Heart right ventricle (tissue), 16 donors: ENCODE results near the gene HES4. TPM values are rescaled to one million over a fixed set of nuclear protein-coding genes. Genes with fewer than 3 reads are reported as not detected.

Experiments used
- ATAC-seq, 8 donors: fragments of 200-7000 bp; cut with Tn5 transposase; one replicate each; pipeline ENCODE4 v1.9.1; 2020; ENCODE audit warnings: mild to moderate bottlenecking in 8 of 8, moderate library complexity in 8 of 8, moderate number of reproducible peaks in 1 of 8
- DNase-seq, 2 donors: peaks; one replicate each; pipeline ENCODE4 v3.0.0-alpha.2; 2020
- H3K27ac ChIP-seq, 10 donors: fragments of 200-600 bp; sonication (generic) in 2 of 10; one replicate each; pipeline versions ENCODE4 v1.5.0 to v1.8.0; 2020 to 2022; ENCODE audit warnings: mild to moderate bottlenecking in 3 of 10
- H3K27me3 ChIP-seq, 7 donors: fragments of 200-600 bp; one replicate each; pipeline ENCODE4 v1.8.0; 2021 to 2022; ENCODE audit warnings: mild to moderate bottlenecking in 2 of 7
- H3K36me3 ChIP-seq, 9 donors: fragments of 200-600 bp; sonication (generic) in 1 of 9; one replicate each; pipeline versions ENCODE4 v1.5.0 to v1.8.0; 2020 to 2022; ENCODE audit warnings: mild to moderate bottlenecking in 2 of 9
- H3K4me1 ChIP-seq, 9 donors: fragments of 200-600 bp; sonication (generic) in 1 of 9; one replicate each; pipeline versions ENCODE4 v1.5.0 to v1.8.0; 2020 to 2022; ENCODE audit warnings: mild to moderate bottlenecking in 4 of 9
- H3K4me3 ChIP-seq, 10 donors: fragments of 200-600 bp; sonication (generic) in 2 of 10; one replicate each; pipeline versions ENCODE4 v1.5.0 to v1.8.0; 2020 to 2022; ENCODE audit warnings: mild to moderate bottlenecking in 7 of 10, moderate library complexity in 2 of 10
- H3K9me3 ChIP-seq, 11 donors: fragments of 200-600 bp in 10 of 11; sonication (generic) in 2 of 11; one replicate each; pipeline versions ENCODE4 v1.5.0 to v1.8.0; 2013 to 2022; ENCODE audit warnings: mild to moderate bottlenecking in 2 of 11, control low read depth in 1 of 11, moderate library complexity in 1 of 11
- whole genome bisulfite sequencing, 2 donors: extraction: QIAGEN DNeasy Blood & Tissue Kit; methylation state at CpG; one replicate each; pipeline ENCODE4 v1.1.7; 2013; ENCODE audit warnings: inconsistent platforms in 1 of 2; 5-methylcytosine and 5-hydroxymethylcytosine counted together
- intact Hi-C, 10 donors: fragments of 100-400 bp; cut with DNase I; formaldehyde crosslinking; loops; one replicate each; pipeline versions ENCODE4 v1.11.1 to v1.14.2; 2022
- polyA plus RNA-seq, 2 donors: library from polyadenylated mRNA; stranded (reverse); fragments of 200-250 nt; gene quantifications; one replicate each; pipeline ENCODE4 v1.2.3, GENCODE V29; 2013
- total RNA-seq, 10 donors: library from RNA; stranded (reverse); fragmentation: NEBNext Ultra II Directional in 3 of 10; extraction: Animal tissue kit (Norgen Biotek cat#: 25700) in 3 of 10; gene quantifications; one replicate each; pipeline versions ENCODE4 v1.2.1 to v1.2.4, GENCODE V29; 2021 to 2023
- TF ChIP-seq, protein P1 (sequence below), 9 donors: fragments of 200-600 bp; sonication (generic) in 2 of 9; IDR thresholded peaks; one replicate each; pipeline versions ENCODE4 v1.5.0 to v1.8.0; 2021 to 2022; ENCODE audit warnings: antibody characterized with exemption in 9 of 9, mild to moderate bottlenecking in 5 of 9, moderate library complexity in 1 of 9
- donor health status: Arrhythmogenic right ventricular cardiomyopathy.
- donor health status: ischemic (EF 13 %, LVEDD 7.1; RV severe dilation, severe dysfunction).
- donor health status: healthy with polysubstance abuse.
- donor health status: DM: no; HTN: yes; CAD: no.
- donor health status: DM: no; HTN: no; CAD: no.
- donor health status: ischemic (EF 25% LVEDD 6.9; RV normal size, moderate dysfunction).
- donor health status: ischemic (EF 25% LVEDD 5.7; RV mildly dilated, moderate dysfunction).
- donor health status: healthy.
- donor health status: DM: yes; HTN: yes; CAD: no.
- donor health status: Ischemic cardiomyopathy.
- donor health status: ischemic (EF 35%, LVEDD 5.7; RV mildly dilated, moderate dysfunction).
- donor health status: nonischemic (EF 11% LVEDD 7.7; RV severe dilation, severe dysfunction).
- donor health status: DM: yes; HTN: yes; CAD: no.
- donor health status: PGD.
- donor health status: ischemic (EF 29% LVEDD 5.4; RV normal size, mild dysfunction).
- donor health status: nonischemic (EF 23%, LVEDD 6.1; RV moderate dilation, normal function).

HES4 gene
- total and polyA plus RNA-seq, 12 donors = 28.5 to 78.1 (median 45.1) TPM

DNA sequence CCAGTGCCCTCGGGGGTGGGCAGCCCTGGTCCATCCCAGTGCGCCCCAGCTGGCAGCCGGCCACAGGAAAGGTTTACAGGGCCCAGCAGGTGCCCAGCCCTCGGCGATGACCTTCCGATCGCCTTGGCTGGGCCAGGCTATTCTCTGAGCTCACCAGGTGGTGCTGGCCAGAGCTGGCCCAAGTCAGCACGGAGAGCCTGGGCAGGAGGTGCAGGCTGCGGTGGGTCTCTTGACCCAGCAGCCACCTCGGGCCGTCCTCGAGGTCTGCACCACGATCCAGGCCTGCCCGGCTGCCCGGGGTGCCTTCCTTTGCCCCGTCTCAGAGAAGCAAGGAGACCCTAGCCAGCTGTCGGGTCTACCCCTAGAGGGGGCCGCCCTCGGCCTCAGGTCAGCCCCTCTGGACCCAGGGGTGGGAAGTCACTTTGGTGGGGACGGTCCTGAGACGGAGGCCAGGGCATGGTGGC lies 18.4 kb downstream of the HES4 start:
- TF ChIP-seq, protein P1, sequence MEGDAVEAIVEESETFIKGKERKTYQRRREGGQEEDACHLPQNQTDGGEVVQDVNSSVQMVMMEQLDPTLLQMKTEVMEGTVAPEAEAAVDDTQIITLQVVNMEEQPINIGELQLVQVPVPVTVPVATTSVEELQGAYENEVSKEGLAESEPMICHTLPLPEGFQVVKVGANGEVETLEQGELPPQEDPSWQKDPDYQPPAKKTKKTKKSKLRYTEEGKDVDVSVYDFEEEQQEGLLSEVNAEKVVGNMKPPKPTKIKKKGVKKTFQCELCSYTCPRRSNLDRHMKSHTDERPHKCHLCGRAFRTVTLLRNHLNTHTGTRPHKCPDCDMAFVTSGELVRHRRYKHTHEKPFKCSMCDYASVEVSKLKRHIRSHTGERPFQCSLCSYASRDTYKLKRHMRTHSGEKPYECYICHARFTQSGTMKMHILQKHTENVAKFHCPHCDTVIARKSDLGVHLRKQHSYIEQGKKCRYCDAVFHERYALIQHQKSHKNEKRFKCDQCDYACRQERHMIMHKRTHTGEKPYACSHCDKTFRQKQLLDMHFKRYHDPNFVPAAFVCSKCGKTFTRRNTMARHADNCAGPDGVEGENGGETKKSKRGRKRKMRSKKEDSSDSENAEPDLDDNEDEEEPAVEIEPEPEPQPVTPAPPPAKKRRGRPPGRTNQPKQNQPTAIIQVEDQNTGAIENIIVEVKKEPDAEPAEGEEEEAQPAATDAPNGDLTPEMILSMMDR (IDR thresholded peaks at IDR 0.05) = no peak
- peak in 7 of 8 donors; percentile 1 to 42 (median 6) for ATAC-seq
- H3K27me3 ChIP-seq = peaks cover 0 to 25% (median 7%) of the 10 kb centered on the region in 7 donors
- DNase-seq = peak in 1 of 2 donors; percentile 32
- 56 to 60% methylated on average over 21 of the region's 21 CpGs for WGBS, 2 donors
- no peaks in the 10 kb centered on the region for H3K9me3 ChIP-seq
- peaks cover 0 to 4% (median 0%) of the 10 kb centered on the region in 9 donors for H3K36me3 ChIP-seq
- intact Hi-C loops = loop anchor here in 4 of 10 donors (5.0 kb wide), 2 partner anchors 81 to 86 kb away; no protein-coding TSS in a partner anchor
- peak overlapping the region; percentile 37 to 60 (median 57) for H3K4me3 ChIP-seq
- H3K4me1 ChIP-seq = peaks cover 0 to 47% (median 3%) of the 10 kb centered on the region in 9 donors
- peak overlapping the region; percentile 83 to 97 (median 96) for H3K27ac ChIP-seq

DNA sequence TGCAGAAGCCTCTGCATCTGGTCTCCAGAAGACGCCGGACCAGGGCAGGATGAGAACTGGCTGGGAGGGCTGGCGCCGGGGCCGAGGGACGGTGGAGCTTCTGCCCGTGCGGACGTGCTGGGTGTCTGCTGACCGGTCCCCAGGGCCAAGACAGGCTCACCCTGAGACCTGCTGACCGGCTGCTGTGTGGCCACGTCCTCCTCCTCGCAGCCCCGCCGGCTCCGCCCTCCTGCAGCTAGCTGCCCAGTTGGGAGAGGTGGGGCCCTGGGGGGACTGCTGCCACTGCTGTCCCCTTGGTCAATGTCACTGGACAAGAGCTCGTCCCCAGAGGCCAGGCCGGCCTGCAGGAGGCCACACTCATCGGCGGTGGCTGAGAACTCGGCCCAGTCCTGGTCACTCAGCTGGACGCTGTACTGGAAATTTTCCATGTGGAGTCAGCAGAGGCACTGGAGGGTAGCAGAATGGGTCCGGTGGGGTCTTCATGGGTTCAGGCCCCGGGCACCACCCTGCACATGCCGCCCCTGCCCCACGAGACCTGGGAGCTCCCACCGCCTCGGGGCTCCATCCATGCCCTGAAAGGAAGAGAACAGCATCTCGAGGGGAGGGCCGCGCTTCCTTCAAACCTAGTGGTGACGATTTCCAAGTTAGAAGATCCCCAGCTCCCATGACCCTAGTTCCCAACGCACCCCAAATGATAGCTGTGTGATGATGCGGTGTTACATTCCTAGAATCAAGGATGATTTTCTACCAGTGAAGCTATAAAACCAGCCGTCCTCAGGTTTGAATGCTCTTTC lies 19.1 kb downstream of the HES4 start:
- intact Hi-C loops = loop anchor here in 4 of 10 donors (5.0 kb wide), 2 partner anchors 82 to 87 kb away; no protein-coding TSS in a partner anchor
- peak; percentile 48 to 79 (median 72) for ATAC-seq
- Histone ChIP-seq H3K4me3 (peak overlapping the region; percentile 39 to 60 (median 57)), H3K36me3 (peaks cover 0 to 4% (median 0%) of the 10 kb centered on the region in 9 donors), H3K27me3 (peaks cover 0 to 30% (median 7%) of the 10 kb centered on the region in 7 donors), H3K27ac (peak overlapping the region; percentile 83 to 97 (median 96)), H3K9me3 (no peaks in the 10 kb centered on the region), H3K4me1 (peaks cover 0 to 54% (median 9%) of the 10 kb centered on the region in 9 donors)
- TF ChIP-seq, protein P1 (IDR thresholded peaks at IDR 0.05) = peak in 2 of 9 donors; percentile 12 to 16
- DNase-seq = peak; percentile 80 to 85
- 41 to 44% methylated on average over 35 of the region's 35 CpGs for WGBS, 2 donors

DNA sequence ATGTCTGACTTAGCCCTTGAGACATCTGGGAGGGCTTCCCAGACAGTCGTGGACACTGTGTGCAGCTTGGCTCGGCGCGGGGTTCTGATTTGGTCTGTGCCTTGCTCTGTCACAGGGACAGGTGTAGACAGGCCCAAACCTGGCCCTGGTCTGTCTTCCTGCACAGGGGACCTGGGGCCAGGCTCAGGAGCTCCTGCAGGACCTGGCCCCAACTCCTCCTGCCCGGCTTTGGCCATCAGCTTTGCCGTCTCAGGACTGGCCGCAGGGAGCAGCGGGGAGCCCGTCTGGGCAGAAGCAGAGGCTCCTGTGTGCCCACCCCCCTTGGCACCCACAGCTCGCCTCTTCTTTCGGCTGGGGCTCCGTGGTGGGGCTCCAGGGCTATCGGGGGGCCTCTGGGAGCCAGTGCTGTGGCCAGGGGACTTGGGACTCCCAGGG lies 19.7 kb downstream of the HES4 start:
- peak in 1 of 2 donors; percentile 29 for DNase-seq
- TF ChIP-seq, protein P1 (IDR thresholded peaks at IDR 0.05) = no peak
- peak in 4 of 8 donors; percentile 0 to 5 (median 2) for ATAC-seq
- peak overlapping the region; percentile 59 to 97 (median 96) for H3K27ac ChIP-seq
- intact Hi-C loops = loop anchor here in 4 of 10 donors (5.0 kb wide), 2 partner anchors 82 to 87 kb away; no protein-coding TSS in a partner anchor
- H3K9me3 ChIP-seq = no peaks in the 10 kb centered on the region
- peak overlapping the region; percentile 39 to 60 (median 57) for H3K4me3 ChIP-seq
- peaks cover 0 to 60% (median 11%) of the 10 kb centered on the region in 9 donors for H3K4me1 ChIP-seq
- peaks cover 0 to 4% (median 0%) of the 10 kb centered on the region in 9 donors for H3K36me3 ChIP-seq
- peaks cover 0 to 32% (median 13%) of the 10 kb centered on the region in 7 donors for H3K27me3 ChIP-seq
- 58 to 60% methylated on average over 13 of the region's 13 CpGs for WGBS, 2 donors

DNA sequence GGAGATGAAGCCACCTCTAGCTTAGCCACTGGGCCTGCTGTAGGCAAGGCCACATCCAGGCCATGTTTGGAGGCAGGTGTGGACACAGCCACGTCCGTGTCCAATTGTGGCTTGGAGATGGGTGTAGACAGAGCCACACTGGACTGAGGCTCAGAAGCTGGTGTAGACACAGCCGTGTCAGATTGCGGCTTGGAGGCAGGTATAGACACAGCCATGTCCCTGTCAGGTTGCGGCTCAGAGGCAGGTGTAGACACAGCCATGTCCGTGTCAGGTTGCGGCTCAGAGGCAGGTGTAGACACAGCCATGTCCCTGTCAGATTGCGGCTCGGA lies 20.2 kb downstream of the HES4 start:
- Histone ChIP-seq H3K36me3 (peaks cover 0 to 4% (median 0%) of the 10 kb centered on the region in 9 donors), H3K27ac (peak overlapping the region in 8 of 10 donors; percentile 26 to 97 (median 91)), H3K27me3 (peaks cover 0 to 35% (median 17%) of the 10 kb centered on the region in 7 donors), H3K4me1 (peaks cover 0 to 60% (median 11%) of the 10 kb centered on the region in 9 donors), H3K4me3 (peak overlapping the region; percentile 19 to 60 (median 57)), H3K9me3 (no peaks in the 10 kb centered on the region)
- 76 to 93% methylated on average over 9 of the region's 9 CpGs for WGBS, 2 donors
- ATAC-seq (no peak), DNase-seq (no peak)
- TF ChIP-seq, protein P1 (IDR thresholded peaks at IDR 0.05) = no peak
- intact Hi-C loops = loop anchor here in 4 of 10 donors (5.0 kb wide), 2 partner anchors 83 to 88 kb away; no protein-coding TSS in a partner anchor
